HG03521 (cell line): ENCODE measurements around the gene SLC22A3.
"Not testable (repeated sequence)": the region's sequence is repeated elsewhere in the genome, so short reads cannot be mapped to it uniquely, and the experiment has no call there.

Source experiments
- ATAC-seq: cut with Tn5 transposase; IDR thresholded peaks from one replicate; pipeline ENCODE4 v1.9.1; 2021; ENCODE audit warnings: mild to moderate bottlenecking, moderate library complexity; ENCODE audit not compliant: unreplicated experiment

SLC22A3 gene, protein sequence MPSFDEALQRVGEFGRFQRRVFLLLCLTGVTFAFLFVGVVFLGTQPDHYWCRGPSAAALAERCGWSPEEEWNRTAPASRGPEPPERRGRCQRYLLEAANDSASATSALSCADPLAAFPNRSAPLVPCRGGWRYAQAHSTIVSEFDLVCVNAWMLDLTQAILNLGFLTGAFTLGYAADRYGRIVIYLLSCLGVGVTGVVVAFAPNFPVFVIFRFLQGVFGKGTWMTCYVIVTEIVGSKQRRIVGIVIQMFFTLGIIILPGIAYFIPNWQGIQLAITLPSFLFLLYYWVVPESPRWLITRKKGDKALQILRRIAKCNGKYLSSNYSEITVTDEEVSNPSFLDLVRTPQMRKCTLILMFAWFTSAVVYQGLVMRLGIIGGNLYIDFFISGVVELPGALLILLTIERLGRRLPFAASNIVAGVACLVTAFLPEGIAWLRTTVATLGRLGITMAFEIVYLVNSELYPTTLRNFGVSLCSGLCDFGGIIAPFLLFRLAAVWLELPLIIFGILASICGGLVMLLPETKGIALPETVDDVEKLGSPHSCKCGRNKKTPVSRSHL

DNA sequence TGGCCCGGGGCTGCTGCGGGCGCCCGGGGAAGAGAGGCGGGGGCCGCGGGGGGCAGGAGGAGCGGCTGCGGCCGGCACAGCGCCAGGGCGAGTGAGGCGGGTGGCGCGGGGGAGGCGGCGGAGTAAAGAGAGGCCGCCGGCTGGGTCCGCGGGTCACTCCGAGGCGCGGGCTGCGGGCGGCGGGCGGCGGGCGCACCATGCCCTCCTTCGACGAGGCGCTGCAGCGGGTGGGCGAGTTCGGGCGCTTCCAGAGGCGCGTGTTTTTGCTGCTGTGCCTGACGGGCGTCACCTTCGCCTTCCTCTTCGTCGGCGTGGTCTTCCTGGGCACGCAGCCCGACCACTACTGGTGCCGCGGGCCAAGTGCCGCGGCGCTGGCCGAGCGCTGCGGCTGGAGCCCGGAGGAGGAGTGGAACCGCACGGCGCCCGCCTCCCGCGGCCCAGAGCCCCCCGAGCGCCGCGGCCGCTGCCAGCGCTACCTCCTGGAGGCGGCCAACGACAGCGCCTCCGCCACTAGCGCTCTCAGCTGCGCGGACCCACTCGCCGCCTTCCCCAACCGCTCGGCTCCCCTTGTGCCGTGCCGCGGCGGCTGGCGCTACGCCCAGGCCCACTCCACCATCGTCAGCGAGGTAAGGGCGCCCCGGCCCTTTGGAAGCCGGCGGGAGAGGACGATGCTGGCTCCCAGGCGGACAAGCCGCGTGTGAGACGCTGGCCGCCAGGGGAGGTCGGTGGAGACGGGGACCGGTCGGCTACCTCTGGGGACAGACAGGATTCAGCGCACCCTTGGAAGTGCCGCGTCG, at the start of gene SLC22A3:
Gene SLC22A3 (plus strand): TSS at position 156 of the 797 bp plus-strand sequence. CDS start 42 bp downstream, at position 198.
- no peak for ATAC-seq

DNA sequence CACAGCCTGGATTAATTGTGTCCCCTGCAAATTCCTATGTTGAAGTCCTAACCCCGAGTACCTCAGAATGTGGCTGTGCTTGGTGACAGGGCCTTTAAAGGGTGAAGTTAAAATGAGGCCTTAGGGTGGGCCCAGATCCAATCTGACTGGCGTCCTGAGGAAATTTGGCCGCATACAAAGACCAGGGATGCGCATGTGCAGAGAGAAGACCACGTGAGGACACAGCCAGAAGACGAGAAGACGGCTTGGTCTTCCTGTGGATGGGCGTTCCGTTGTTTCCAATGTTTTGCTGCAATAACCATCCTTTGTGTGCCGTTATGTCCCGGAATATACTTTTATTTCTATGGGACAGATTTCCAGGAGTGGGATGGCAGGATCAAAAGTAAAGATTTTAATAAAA, 48.6 kb upstream of the SLC22A3 start:
- ATAC-seq: no peak

DNA sequence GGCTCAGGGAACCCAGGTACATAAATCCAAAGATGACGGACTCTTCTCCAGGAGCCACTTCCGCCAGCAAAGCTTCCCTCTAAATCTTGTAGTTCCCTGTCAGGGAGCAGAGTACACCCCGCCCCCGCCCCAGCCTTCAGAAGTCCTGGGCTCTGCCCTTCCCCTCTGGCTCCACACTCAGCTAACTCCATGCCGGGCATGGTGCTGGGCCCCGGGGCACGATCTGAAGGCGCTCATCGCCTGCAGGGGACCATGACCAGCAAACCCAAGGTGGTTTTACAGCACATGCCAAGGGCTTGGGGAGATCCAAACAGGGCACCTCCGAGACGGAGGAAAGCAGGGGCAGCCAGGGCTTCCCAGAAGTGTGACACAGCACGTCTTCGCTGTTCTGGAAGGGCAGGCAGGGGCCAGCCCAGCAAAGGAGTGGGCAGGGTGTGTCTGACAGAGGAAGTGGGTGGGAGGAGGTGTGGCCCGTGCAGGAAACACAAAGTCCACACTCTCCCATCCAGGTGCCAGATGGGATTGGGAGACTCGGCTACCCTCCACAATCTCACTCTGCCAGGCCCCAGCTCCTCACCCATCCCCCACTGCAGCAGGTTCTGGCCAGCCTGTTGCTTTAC, 48.0 kb upstream of the SLC22A3 start:
- no peak for ATAC-seq

DNA sequence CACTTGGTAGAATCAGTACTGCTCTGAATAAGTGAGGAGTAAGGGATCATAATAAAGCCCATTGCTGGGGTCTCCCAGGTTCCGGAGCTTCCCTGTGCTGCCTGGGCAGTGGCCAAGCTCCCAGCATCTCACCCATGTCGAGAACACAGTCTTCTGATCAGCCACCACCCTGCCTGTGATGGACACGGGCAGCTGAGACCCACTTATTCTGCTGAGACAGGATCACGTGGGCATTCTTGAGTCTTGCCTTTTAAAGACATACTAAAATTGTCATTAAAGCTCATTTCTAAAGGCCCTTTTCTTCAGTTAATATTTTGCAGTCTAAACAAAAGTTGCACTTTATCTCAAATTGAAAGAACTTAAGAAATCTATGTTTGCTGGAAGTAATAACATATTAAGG, 46.8 kb upstream of the SLC22A3 start:
- no peak for ATAC-seq

DNA sequence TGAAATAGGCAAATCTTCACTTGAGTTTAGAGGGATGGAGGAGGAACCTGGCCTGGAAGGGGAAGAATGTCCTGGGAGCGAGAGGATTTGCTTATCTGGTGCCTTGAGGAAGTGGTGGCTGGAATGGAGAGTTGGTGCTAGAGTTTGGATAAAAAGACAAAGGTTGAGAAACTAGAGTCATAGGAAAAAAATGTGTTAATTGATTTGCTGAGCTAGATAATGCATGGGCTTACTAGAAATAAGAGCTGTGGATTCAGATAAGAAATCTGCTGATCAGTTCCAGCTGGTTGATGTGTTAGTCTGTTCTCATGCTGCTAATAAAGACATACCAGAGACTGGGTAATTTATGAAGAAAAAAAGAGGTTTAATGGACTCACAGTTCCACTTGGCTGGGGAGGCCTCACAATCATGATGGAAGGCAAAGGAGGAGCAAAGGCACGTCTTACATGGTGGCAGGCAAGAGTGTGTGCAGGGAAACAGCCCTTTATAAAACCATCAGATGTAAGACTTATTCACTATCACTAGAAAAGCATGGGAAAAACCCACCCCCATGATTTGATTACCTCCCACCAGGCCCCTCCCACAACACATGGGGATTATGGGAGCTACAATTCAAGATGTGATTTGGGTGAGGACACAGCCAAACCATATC, 45.6 kb upstream of the SLC22A3 start:
- ATAC-seq: not testable (repeated sequence)

DNA sequence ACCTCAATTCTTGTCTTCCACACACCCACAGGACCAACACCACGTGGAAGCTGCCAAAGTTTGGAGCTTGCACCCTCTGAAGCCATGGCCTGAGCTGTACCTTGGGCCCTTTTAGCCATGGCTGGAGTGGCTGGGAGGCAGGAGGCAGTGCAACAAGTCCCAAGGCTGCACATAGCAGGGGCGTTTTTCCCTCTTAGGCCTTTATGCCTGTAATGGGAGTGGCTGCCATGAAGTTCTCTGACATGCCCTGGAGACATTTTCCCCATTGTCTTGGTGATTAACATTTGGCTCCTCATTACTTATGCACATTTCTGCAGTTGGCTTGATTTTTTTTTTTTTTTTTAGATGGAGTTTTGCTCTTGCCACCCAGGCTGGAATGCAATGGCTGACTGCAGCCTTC, 44.4 kb upstream of the SLC22A3 start:
- no peak for ATAC-seq

DNA sequence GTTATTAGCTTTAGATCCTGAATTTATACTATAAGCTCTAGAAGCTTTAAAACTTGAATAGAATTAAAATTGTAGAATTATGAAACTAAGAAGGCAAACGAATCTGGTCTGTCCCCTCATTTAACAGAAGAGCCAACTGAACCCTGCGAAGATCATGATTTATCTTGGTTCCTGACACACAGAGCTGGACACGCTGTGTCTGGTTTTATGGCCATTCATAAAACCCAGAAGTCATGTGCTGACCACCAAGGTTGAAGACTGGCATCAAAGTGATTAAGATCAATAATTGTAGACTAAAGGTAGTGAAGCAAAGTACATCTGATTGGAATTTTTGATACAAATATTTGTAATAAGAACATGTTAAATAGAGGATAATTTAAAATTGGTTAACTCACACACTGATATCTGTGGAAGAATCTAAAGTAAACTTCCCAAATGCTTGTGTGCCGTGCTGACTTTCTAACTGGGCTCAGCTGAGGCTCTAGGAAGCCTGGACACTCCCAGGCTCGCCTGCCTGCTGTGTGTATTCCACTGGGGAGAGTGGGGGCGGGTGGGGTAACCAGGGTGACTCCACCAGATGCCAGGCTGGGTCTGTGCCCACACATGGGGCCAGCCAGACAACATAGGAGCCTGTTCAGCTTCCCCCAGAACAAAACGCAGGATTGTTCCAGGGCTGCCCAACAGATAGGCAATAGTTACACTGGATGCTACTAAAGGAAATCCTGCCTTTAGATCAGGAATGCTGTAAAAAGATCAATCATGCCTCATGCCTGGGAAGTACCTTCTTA, 42.1 kb upstream of the SLC22A3 start:
- no peak for ATAC-seq

DNA sequence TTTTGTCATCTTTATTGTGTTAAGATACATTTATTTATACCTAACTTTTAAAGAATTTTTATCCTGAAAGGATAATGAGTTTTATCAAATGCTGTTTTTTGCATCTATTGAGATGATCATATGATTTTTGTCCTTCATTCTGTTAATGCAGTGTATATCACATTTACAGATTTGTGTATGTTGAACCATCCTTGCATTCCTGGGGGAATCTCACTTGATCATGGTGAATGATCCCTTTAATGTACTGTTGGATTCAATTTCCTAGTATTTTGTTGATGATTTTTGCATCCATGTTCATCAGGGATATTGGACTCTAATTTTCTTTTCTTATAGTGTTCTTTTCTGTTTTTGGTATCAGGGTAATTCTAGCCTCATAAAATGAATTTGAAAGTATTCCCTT, 38.5 kb upstream of the SLC22A3 start:
- no peak for ATAC-seq

DNA sequence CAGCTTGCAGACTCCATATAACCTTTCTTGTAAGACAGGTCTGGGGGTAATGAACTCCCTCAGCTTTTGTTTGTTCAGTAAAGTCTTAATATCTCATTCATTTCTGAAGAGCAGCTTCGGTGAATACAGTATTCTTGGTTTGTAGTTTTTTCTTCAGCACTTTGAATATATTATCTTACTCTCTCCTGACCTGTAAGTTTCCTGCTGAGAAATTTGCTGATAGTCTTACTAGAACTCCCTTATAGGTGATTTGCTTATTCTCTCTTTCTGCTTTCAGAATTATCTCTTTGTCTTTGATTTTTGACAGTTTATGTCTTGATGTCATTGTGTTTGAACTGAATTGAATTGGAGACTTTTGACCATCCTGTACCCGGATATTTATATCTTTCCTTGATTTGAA, 35.3 kb upstream of the SLC22A3 start:
- ATAC-seq: no peak

DNA sequence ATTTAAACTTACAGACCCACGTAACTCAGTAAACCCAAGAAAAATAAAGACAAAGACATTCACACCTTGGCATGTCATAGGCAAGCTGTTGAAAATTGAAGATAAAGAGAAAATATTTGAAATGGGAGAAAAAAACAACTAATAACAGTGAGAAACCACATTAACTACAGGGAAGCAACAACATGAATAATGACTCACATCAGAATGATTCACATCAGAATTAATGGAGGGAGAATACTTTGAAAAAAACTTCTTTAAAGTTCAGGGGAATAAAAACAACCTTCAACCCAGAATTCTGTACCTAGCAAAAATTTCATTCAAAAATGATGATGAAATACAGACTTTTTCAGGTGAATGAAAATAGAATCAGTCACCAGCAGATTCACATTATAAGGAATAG, 32.9 kb upstream of the SLC22A3 start:
- no peak for ATAC-seq

DNA sequence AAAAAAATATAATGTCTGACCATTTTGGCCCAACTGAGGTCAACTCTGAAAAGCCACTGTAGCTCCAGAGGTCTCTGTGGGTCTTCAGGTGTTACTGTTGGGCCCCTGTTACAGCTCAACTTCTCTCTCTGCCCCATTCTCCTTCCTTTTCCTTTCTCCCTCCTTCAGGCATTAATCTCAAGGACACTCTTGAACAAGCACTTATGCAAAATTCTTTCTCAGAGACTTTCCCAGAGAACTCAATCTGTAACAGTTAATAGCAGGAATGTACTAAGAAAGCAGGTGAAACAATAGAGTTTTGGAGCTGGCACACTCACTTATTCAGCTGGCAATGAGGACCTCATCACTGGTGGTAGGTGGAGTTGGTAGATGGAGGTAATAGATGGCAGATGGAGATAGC, 31.9 kb upstream of the SLC22A3 start:
- no peak for ATAC-seq

DNA sequence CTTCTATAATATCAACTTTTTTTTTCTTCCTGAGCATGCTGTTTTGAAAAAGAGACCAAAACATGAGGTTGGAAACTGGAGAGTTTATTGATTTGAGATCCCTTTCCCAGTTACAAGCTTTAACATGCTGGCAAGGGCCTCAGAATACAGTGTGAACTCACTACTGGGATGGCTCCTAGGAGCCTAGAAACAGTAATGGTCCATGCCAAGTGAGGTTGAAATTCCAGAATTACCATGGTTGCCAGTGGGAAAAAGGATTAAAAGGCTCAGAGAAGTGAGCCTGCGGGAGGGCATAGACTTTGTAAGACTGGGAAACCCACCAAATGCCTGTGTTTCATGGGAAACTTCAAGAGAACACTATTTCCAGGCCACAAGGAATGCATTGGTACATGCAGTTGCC, 28.9 kb upstream of the SLC22A3 start:
- ATAC-seq: no peak

DNA sequence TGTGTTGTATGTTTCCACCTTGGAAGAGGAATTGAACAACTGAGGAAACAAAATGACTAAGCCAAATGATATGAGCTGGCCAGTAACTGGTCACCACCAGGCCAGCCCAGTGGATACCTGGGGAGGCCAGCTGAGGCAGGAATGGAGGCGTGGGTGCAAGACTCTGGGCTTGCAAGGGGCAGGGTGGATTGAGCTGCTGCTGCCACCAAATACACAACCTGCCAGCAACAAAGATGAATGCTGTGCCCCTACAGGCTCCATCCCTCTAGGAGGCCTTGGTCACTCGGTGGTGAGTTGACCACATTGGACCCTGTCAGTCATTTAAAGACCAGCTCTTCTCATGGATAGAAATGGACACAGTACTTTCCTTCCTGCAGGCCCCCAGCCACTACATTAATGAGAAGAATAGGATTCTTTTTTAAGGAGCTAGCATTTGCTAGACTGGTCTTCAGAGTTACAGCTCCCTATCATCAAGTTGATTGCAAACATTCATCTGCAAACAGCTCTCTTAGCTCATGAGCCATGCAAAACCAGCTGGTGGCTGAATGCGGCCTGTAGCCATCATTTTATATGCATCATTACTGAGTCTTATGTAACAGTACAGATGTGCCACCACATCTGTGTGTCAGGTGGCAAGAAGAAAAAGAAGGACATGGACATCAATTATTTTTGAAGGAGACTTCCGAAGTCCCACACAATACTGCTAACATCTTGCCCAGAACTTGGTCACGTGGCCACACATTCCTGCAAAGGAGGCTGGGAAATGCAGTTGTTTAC, 26.3 kb upstream of the SLC22A3 start:
- ATAC-seq: no peak

DNA sequence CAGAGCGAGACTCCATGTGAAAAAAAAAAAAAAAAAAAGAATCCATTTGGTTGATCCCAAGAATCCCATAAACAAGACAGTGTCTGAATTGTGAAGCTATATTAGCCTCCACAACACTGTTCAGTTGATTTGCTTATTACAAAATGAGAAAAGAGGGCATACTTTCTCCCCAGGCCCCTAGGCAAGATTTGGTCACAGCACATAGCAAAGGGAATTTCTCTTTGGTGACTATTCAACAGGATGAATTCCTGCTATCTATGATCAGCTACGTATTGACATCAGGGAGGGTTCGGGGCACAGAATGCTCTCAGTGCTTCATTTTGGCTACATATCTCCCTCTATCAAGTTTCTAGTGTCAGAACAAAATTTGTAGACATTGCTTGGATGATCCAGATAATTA, 20.2 kb upstream of the SLC22A3 start:
- no peak for ATAC-seq

DNA sequence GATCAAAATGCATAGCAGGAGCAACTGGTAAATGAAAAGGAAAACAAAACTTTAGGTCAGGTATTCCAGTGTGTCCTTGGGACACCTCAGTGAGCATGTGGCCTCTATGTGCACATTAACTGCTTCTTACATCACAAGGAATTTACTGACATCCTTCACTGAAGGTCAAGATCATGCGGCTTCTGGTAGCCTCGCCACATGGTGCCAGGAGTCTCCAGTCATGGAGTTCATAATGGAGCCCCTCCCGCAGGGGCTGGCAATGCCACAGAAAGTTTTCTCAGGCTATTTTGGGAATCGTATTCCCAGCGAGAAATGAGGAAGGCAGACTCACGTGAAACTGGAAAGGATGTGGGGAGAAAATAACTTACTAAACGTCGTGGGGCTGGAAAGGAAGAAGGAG, 19.7 kb upstream of the SLC22A3 start:
- ATAC-seq: no peak

DNA sequence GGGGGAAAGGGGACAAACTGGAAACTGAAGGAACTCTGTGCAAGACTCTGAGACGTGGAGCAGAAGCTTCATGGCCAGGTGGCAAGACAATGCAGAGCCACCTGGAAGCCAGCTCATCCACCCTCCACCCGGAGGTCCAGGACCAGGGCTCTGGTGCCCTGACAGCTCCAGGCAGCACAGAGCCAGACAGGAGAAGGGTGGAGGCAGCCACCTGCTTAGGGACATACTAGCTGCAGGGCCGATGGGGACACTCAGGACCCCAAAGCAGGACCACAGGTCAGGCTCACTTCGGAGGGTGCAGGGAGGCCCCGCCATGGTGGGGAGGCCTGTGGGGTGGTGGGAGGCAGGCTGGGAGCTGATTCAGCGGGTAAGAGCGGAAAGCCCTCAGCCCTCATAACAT, 19.0 kb upstream of the SLC22A3 start:
- no peak for ATAC-seq

DNA sequence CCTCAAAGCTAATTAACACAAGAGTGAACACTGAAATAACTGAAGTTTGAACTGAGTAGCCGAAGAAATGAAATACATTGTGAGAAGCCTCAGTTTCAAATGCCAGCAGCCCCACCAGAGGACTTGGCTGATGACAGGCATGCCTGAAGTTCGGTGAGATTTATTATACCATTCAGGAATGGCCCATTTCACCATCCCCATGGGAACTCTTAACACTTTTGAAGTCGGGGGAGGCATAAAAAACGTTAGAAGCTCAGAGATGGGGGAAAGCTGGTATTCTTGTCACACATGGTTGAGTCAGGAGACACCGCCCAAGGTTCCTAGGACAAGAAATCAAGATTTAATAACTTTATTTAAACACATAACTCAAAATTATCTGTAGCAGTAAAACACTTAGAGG, 17.6 kb upstream of the SLC22A3 start:
- no peak for ATAC-seq

DNA sequence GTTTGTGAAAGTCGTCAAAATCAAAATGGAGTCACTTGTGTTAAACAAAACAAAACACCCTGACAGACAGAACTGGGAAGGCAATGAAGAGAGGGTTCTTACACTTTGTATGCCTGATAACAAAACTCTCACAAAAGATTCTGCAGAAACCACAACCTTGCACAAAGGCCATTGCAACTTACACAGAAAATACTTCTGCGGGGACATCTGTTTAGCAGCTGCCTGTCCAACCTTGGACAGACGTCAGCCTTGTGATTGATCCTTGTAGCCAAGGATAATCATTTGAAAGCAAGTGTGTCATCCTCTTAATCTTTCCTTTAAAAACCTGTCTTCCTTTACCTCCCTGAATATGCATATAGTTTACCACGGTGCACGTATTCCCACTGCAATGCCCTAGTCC, 17.0 kb upstream of the SLC22A3 start:
- ATAC-seq: no peak

DNA sequence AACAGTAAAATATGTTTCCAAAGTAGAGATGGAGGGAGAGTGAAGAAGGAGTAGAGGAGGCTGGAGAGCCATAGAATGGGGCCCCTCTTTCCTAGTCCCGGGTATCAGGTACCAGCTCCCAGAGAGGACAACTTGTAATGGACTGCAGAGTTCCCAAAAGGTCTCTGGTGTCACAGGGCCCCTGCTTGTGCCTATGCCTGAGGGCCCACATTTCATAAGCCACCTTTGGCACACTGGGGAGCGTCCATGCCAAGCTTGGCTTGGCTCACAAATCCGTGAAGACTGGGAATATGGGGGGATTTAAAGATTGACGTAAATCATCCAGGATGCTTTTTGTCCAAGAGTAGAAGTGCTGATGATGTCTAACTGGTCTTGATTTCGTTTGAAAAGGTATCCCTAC, 16.4 kb upstream of the SLC22A3 start:
- ATAC-seq: no peak
